Measurements from ENCODE around the gene SP5. TPM values are rescaled to one million over a fixed set of nuclear protein-coding genes. Genes with fewer than 3 reads are reported as not detected.
"Not testable (repeated sequence)": the region's sequence is repeated elsewhere in the genome, so short reads cannot be mapped to it uniquely, and the experiment has no call there.

Gene SP5
- total RNA-seq, 1 experiment from 2014 or later, result 0.98 TPM

GRCh38 chr2:170733798-170734600, 18.9 kb downstream of the SP5 start (continued):
- TF ChIP-seq POLR2AphosphoS5 (IDR thresholded peaks at IDR 0.05; ENCODE audit: low read depth, low read length) (no peak), ZNF274 (IDR thresholded peaks at IDR 0.05; ENCODE audit: low read depth, low read length) (no peak), SP1 (IDR thresholded peaks at IDR 0.05; ENCODE audit: low read depth) (no peak), ZBTB33 (IDR thresholded peaks at IDR 0.05; ENCODE audit: extremely low read depth, insufficient replicate concordance, low read length) (no peak)

- H4K20me1 ChIP-seq (ENCODE audit: insufficient read depth); H3K27me3 ChIP-seq (ENCODE audit: insufficient read depth, low read length); H3K4me3 ChIP-seq (replicated peaks in 1 of 2; ENCODE audit: low read depth in 1 of 2, low read length in 2 of 2); H3K79me2 ChIP-seq (ENCODE audit: insufficient read depth, low read length); CTCF ChIA-PET; intact Hi-C loops (cut with micrococcal nuclease); BruUV-seq (replicated peaks); H3K36me3 ChIP-seq (ENCODE audit: control insufficient read depth in 1 of 2, insufficient read depth in 2 of 2, low read length in 2 of 2); DNase-seq (ENCODE audit: low read depth, low spot score); POLR2A ChIA-PET; RAD21 ChIA-PET (ENCODE audit: low non-redundant PET in 1 of 2, low total read pairs in 2 of 2, uncharacterized antibody in 2 of 2, unreplicated experiment in 2 of 2); H3K9me2 ChIP-seq (ENCODE audit: insufficient read depth); H3K9me3 ChIP-seq (ENCODE audit: control insufficient read depth in 1 of 2, insufficient read depth in 1 of 2, low read depth in 1 of 2, low read length in 2 of 2); H3K9ac ChIP-seq (ENCODE audit: low read length); H3K4me2 ChIP-seq (ENCODE audit: low read length); ATAC-seq; H2AFZ ChIP-seq (ENCODE audit: low read depth, low read length, poor library complexity, severe bottlenecking); H3K27ac ChIP-seq (ENCODE audit: low read depth, low read length): not testable (repeated sequence)
- peaks cover 8 to 17% of the 10 kb centered on the region in 2 experiments for H3K4me1 ChIP-seq (ENCODE audit: control insufficient read depth in 1 of 2, insufficient read depth in 2 of 2, low read length in 2 of 2)
Observed at GRCh38 chr2:170734601-170735000, 19.5 kb downstream of the SP5 start.
